Measurements from ENCODE around the gene FAM136A. TPM values are rescaled to one million over a fixed set of nuclear protein-coding genes. Genes with fewer than 3 reads are reported as not detected.
A peak's percentile ranks its signal among the peaks of the same experiment; 100 is the strongest.

The FAM136A gene
- total and polyA plus RNA-seq, 2 of the 13 experiments (the other 11 are each of a cell fraction or from before 2014, with no cell fraction given) = 77.8 to 126 TPM

GRCh38 chr2:70301344-70302194 is at the start of gene FAM136A (continued):
- TF ChIP-seq ETV6 (CRISPR knock-in tag; conservative IDR thresholded peaks at IDR 0.05) (peak; percentile 88), ZNF7 (CRISPR knock-in tag; IDR thresholded peaks at IDR 0.05) (no peak), MXI1 (IDR thresholded peaks at IDR 0.05; ENCODE audit: borderline replicate concordance, low read depth, low read length) (peak; percentile 87), ZEB1 (IDR thresholded peaks at IDR 0.05; ENCODE audit: insufficient replicate concordance, low read depth) (peak; percentile 68), ZNF629 (CRISPR knock-in tag; conservative IDR thresholded peaks at IDR 0.05) (peak; percentile 56; the same call in 1 of the 2 replicates), XRCC5 (optimal IDR thresholded peaks at IDR 0.05; ENCODE audit: low read length) (peak; percentile 22), NR2F6 (IDR thresholded peaks at IDR 0.05) (peak; percentile 97), NR2F6 (CRISPR knock-in tag; IDR thresholded peaks at IDR 0.05) (peak; percentile 95), SCMH1 (CRISPR knock-in tag; IDR thresholded peaks at IDR 0.05; ENCODE audit: borderline replicate concordance) (no peak), DZIP1 (CRISPR knock-in tag; IDR thresholded peaks at IDR 0.05) (no peak), FLYWCH1 (CRISPR knock-in tag; IDR thresholded peaks at IDR 0.05) (no peak), SMC3 (IDR thresholded peaks at IDR 0.05; ENCODE audit: low read length) (peak; percentile 16), SOX13 (IDR thresholded peaks at IDR 0.05) (no peak), SOX13 (CRISPR knock-in tag; conservative IDR thresholded peaks at IDR 0.05 in 1 of 2, IDR thresholded peaks at IDR 0.05 in 1 of 2) (peak in 1 of 2 experiments; percentile 25; a peak in 2 of 4 replicates), CC2D1A (CRISPR knock-in tag; IDR thresholded peaks at IDR 0.05) (no peak), ZFP37 (CRISPR knock-in tag; IDR thresholded peaks at IDR 0.05; ENCODE audit: borderline replicate concordance) (peak; percentile 94), ZSCAN12 (CRISPR knock-in tag; IDR thresholded peaks at IDR 0.05) (peak; percentile 90; the same call in 1 of the 2 replicates), ZNF556 (CRISPR knock-in tag; IDR thresholded peaks at IDR 0.05; ENCODE audit: borderline replicate concordance) (peak; percentile 63; the same call in 1 of the 2 replicates), MBNL3 (CRISPR knock-in tag; conservative IDR thresholded peaks at IDR 0.05) (no peak), MAZ (IDR thresholded peaks at IDR 0.05; ENCODE audit: borderline replicate concordance, low read depth, low read length) (peak; percentile 66; the same call in 1 of the 2 replicates), MAZ (CRISPR knock-in tag; IDR thresholded peaks at IDR 0.05; ENCODE audit: low read depth) (no peak; the same call in none of the 2 replicates), PHF21A (CRISPR knock-in tag; IDR thresholded peaks at IDR 0.05) (peak; percentile 79; the same call in 1 of the 2 replicates), MNT (IDR thresholded peaks at IDR 0.05) (no peak), ZNF251 (CRISPR knock-in tag; IDR thresholded peaks at IDR 0.05) (0 out of 2 replicates have a peak, but pooled peaks have one; percentile 24), ZFX (CRISPR knock-in tag; IDR thresholded peaks at IDR 0.05; ENCODE audit: low read depth) (peak; percentile 98), TCF7L2 (IDR thresholded peaks at IDR 0.05; ENCODE audit: low read depth, low read length) (no peak), ATF7-NPFF (CRISPR knock-in tag; IDR thresholded peaks at IDR 0.05; ENCODE audit: low read depth) (peak; percentile 67), ZNF143 (CRISPR knock-in tag; IDR thresholded peaks at IDR 0.05) (peak; percentile 58), MLLT10 (CRISPR knock-in tag; IDR thresholded peaks at IDR 0.05) (0 out of 2 replicates have a peak, but pooled peaks have one; percentile 63)

Measured in HepG2 (cell line).